Nephron (organoid): ENCODE measurements around the gene HDAC5.

Experiments
- H3K27ac Mint-ChIP-seq, 3 experiments: 2 replicates each; pipeline ENCODE4 v1.8.0; 2020; ENCODE audit warnings: mixed read lengths in 3 of 3, mild to moderate bottlenecking in 2 of 3, moderate library complexity in 1 of 3
- H3K27me3 Mint-ChIP-seq: 2 replicates; pipeline ENCODE4 v1.8.0; 2021; ENCODE audit warnings: low read depth, mild to moderate bottlenecking, moderate library complexity, mixed read lengths
- H3K36me3 Mint-ChIP-seq: 2 replicates; pipeline ENCODE4 v1.8.0; 2020; ENCODE audit warnings: low read depth, mixed read lengths
- H3K4me1 Mint-ChIP-seq: 2 replicates; pipeline ENCODE4 v1.8.0; 2020; ENCODE audit warnings: mixed read lengths
- H3K4me3 Mint-ChIP-seq, 3 experiments: 2 replicates each; pipeline ENCODE4 v1.8.0; 2020; ENCODE audit warnings: mild to moderate bottlenecking in 3 of 3, mixed read lengths in 3 of 3, moderate library complexity in 2 of 3
- H3K9me3 Mint-ChIP-seq: 2 replicates; pipeline ENCODE4 v1.8.0; 2020; ENCODE audit warnings: mixed read lengths
- TF ChIP-seq, protein P1 (sequence below), 3 experiments: fragments of 200-600 bp; sonication (generic); IDR thresholded peaks; one replicate each; pipeline ENCODE4 v1.5.0; 2021; ENCODE audit warnings: antibody characterized with exemption in 3 of 3; ENCODE audit not compliant: unreplicated experiment in 3 of 3

The HDAC5 gene

DNA sequence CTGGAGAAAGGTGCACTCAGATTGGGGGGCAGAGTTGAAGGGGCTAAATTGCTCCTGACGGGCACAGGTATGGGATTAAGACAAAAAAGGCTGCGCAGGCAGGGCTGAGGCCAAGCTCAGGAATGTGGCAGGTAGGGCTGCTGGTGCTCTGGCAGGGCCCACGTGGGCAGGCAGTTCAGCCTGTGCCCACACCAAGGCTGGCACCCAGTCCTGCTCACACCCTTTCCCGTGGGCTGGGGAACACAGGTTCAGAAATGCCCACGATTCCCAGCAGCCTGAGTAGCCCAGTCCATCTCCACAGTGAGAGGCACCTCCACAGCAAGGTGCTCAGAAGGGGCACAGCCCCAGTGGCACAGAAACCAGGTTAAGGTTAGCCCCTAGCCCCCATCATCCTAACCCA lies 4.4 kb downstream of the HDAC5 start:
- H3K9me3 Mint-ChIP-seq = no peaks in the 10 kb centered on the region
- H3K27me3 Mint-ChIP-seq = no peaks in the 10 kb centered on the region
- H3K27ac Mint-ChIP-seq = peak overlapping the region in 1 of 3 experiments; percentile 8
- TF ChIP-seq, protein P1, sequence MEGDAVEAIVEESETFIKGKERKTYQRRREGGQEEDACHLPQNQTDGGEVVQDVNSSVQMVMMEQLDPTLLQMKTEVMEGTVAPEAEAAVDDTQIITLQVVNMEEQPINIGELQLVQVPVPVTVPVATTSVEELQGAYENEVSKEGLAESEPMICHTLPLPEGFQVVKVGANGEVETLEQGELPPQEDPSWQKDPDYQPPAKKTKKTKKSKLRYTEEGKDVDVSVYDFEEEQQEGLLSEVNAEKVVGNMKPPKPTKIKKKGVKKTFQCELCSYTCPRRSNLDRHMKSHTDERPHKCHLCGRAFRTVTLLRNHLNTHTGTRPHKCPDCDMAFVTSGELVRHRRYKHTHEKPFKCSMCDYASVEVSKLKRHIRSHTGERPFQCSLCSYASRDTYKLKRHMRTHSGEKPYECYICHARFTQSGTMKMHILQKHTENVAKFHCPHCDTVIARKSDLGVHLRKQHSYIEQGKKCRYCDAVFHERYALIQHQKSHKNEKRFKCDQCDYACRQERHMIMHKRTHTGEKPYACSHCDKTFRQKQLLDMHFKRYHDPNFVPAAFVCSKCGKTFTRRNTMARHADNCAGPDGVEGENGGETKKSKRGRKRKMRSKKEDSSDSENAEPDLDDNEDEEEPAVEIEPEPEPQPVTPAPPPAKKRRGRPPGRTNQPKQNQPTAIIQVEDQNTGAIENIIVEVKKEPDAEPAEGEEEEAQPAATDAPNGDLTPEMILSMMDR (IDR thresholded peaks at IDR 0.05; ENCODE audit: unreplicated experiment in 3 of 3) = no peak
- peak overlapping the region in 2 of 3 experiments; percentile 24 to 46 for H3K4me3 Mint-ChIP-seq
- H3K36me3 Mint-ChIP-seq = peaks cover 13% of the 10 kb centered on the region
- H3K4me1 Mint-ChIP-seq = peaks cover 66% of the 10 kb centered on the region

DNA sequence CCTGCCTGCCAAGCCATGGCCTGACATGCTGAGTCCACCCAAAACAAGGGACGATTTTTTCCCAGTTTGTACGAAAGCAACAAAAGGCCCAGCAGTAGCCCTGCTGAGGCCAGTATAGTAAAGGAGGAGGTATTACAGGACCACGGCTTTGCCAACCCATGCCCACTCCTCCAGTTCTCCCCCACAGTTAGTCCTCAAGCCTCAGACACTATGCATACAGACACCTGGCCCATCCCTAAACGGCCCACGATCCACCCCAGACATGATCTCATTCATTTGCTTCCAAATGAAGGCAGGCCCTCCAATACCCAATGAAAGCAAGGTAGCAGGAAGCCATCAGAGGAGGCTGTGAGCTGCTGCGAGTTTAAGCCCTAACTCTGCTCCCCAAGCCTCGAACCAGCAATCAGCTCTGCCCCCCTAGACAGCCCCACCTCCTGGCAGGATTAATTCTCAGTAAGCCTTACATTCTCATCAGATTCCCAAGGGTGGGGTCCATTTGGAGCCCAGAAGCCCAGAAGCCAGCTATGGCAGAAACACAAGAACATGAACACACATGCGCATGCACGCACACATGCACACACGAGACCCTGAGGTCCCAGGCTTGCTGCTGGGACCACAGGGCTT lies 4.9 kb downstream of the HDAC5 start:
- TF ChIP-seq, protein P1 (IDR thresholded peaks at IDR 0.05; ENCODE audit: unreplicated experiment in 3 of 3) = no peak
- Mint-ChIP-seq H3K27me3 (no peaks in the 10 kb centered on the region), H3K4me3 (peak overlapping the region; percentile 9 to 46 (median 24)), H3K36me3 (peaks cover 14% of the 10 kb centered on the region), H3K27ac (peak overlapping the region in 2 of 3 experiments; percentile 6 to 8), H3K4me1 (peaks cover 66% of the 10 kb centered on the region), H3K9me3 (no peaks in the 10 kb centered on the region)

DNA sequence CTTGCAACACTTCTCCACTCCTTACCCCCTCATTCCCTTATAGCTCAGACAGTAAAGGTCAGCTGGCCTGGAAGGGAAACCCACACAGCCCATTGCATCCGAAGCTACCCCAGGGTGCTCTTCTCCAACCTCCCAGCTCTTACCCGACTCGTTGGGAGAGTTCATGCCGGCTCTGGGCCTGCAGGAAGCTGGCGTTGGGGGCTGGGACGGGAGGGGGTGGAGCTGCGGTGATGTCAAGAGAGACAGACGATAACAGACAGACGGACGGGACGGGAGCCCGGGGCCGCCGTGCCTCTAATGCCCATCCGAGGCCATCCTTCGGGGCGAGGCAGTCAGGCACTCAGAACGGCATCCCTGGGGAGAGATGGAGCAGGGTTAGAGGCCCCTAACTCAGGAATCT lies 6.1 kb downstream of the HDAC5 start:
- Mint-ChIP-seq H3K27ac (no peak overlapping the region), H3K36me3 (peaks cover 16% of the 10 kb centered on the region), H3K27me3 (no peaks in the 10 kb centered on the region), H3K4me1 (peaks cover 74% of the 10 kb centered on the region), H3K9me3 (no peaks in the 10 kb centered on the region), H3K4me3 (no peak overlapping the region)
- TF ChIP-seq, protein P1 (IDR thresholded peaks at IDR 0.05; ENCODE audit: unreplicated experiment in 3 of 3) = no peak

DNA sequence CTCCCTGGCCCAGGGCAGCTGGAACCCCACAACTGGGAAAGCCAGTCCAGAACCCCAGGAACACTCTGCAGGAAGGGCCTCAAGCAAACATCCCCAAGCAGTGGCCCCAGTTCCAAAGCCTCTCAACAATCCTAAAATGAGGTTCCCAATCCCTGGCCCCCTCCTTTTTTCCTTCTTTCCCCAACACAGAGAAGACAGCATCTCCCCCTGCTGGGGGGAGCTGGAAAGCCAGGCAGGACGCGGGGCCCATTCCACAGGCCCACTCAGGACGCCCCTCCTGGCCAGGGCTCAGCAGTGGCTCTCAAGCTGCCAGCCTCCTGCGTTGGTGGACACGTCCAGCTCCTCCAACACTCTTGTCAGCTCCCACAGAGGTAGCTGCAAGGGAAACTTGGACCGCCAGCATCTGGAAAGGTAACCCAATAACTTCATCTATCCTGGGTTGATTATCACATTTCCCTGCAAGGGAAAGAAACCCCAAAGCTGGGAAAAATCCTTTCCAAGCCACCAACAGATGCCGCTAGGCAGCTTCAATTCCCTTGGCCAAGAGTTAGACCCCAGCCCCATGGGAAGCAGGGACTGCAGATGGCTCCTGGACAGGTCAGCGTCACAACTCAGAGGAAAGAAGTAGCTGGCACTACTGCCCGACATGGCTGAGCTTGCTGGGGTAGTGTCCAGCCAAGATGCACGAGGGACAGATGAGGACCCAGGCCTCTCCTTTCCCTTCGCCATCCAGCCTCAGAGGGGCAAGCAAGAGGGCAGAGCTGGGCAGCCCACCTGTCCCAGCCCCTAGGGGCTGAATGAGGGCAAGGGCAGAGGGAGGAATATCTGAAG lies 7.6 kb downstream of the HDAC5 start:
- TF ChIP-seq, protein P1 (IDR thresholded peaks at IDR 0.05; ENCODE audit: unreplicated experiment in 3 of 3) = peak; percentile 62 to 77 (median 75)
- Mint-ChIP-seq H3K4me1 (peaks cover 69% of the 10 kb centered on the region), H3K9me3 (no peaks in the 10 kb centered on the region), H3K4me3 (peak overlapping the region in 1 of 3 experiments; percentile 22), H3K27ac (peak overlapping the region; percentile 28 to 72 (median 54)), H3K36me3 (peaks cover 16% of the 10 kb centered on the region), H3K27me3 (no peaks in the 10 kb centered on the region)

DNA sequence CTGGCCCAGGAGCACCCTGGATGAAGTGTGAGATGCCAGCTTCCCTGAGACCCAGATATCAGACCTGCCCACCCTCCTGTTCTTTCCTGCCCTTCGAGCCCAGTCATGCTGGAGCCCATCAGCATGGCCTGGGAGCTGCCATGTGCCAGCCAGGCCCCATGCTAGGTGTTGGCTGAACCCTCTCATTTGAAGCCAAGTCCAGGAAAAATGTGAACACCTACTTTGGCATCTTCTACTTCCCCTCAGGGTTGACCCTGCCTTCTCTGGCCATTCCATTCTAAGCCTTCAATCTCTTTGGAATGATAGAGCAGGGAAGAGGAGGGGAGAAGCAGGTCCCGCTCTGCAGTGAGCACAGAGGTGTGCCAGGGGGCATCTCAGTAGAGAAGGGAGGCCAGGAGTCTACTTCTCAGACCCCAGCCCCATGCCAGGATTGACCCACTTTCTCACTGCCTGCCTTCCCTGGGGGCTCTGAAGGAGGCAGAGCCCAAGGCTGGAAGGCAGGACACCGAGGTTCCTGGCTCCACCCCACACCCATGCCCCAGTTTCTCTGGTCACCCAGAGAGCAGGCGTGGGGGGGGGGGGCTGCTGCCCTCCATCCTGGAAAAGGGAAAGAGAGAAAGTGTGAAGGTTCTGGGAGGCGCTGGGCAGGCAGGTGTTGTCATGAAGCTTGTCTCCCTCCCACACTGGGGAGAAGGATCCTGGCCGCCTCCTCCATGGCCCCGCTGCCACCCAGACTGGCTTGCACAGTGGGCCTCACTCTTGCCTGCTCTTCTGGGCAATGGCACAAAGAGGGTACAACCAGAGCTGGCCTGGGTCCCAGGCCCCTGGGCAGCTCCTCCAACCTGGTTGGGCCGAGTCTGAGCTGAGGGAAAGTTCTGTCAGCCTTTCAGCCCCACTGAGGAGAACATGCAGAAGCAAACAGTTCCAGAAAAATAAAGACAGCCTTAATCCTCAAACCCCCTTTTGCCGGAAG lies 9.3 kb downstream of the HDAC5 start:
- no peaks in the 10 kb centered on the region for H3K9me3 Mint-ChIP-seq
- no peak overlapping the region for H3K4me3 Mint-ChIP-seq
- no peaks in the 10 kb centered on the region for H3K27me3 Mint-ChIP-seq
- H3K4me1 Mint-ChIP-seq = peaks cover 66% of the 10 kb centered on the region
- H3K27ac Mint-ChIP-seq = peak overlapping the region in 2 of 3 experiments; percentile 24 to 60
- H3K36me3 Mint-ChIP-seq = peaks cover 16% of the 10 kb centered on the region
- TF ChIP-seq, protein P1 (IDR thresholded peaks at IDR 0.05; ENCODE audit: unreplicated experiment in 3 of 3) = no peak
